Activated CD8-positive, alpha-beta memory T cell treated with anti-CD3 and anti-CD28 coated beads, Interleukin-2, amount 50 U/mL, for 4 hours (primary cell): ENCODE results near the gene RASGRP2.
"Not testable (repeated sequence)": the region's sequence is repeated elsewhere in the genome, so short reads cannot be mapped to it uniquely, and the experiment has no call there.

Source experiments
- DNase-seq: peaks from one replicate; pipeline ENCODE4 v3.0.0-alpha.2; 2020

Gene RASGRP2

GRCh38 chr11:64718084-64718779 lies 25.7 kb downstream of the RASGRP2 start:
- DNase-seq, result no peak

- DNase-seq, result no peak
Measured at GRCh38 chr11:64717268-64717578, 26.7 kb downstream of the RASGRP2 start.

GRCh38 chr11:64716473-64717267 lies 27.3 kb downstream of the RASGRP2 start:
- DNase-seq, result no peak

GRCh38 chr11:64715756-64716472 lies 28.0 kb downstream of the RASGRP2 start:
- no peak for DNase-seq

- DNase-seq, result no peak
Measured at GRCh38 chr11:64715110-64715509, 28.8 kb downstream of the RASGRP2 start.

GRCh38 chr11:64714666-64715065 lies 29.3 kb downstream of the RASGRP2 start:
- no peak for DNase-seq

GRCh38 chr11:64713781-64714363 lies 30.1 kb downstream of the RASGRP2 start:
- no peak for DNase-seq

- DNase-seq, result no peak
Measured at GRCh38 chr11:64713016-64713707, 30.8 kb downstream of the RASGRP2 start.

- no peak for DNase-seq
Measured at GRCh38 chr11:64712430-64713015, 31.4 kb downstream of the RASGRP2 start.

GRCh38 chr11:64711956-64712362 lies 32.0 kb downstream of the RASGRP2 start:
- no peak for DNase-seq

GRCh38 chr11:64711138-64711955 lies 32.6 kb downstream of the RASGRP2 start:
- DNase-seq, result no peak

- no peak for DNase-seq
Measured at GRCh38 chr11:64710418-64711137, 33.4 kb downstream of the RASGRP2 start.

GRCh38 chr11:64705501-64705900 lies 38.4 kb downstream of the RASGRP2 start:
- DNase-seq, result no peak

- DNase-seq, result no peak
Measured at GRCh38 chr11:64703048-64703447, 40.9 kb downstream of the RASGRP2 start.

- not testable (repeated sequence) for DNase-seq
Measured at GRCh38 chr11:64701956-64702355, 42.0 kb downstream of the RASGRP2 start.

- no peak for DNase-seq
Measured at GRCh38 chr11:64698427-64698826, 45.5 kb downstream of the RASGRP2 start.

- no peak for DNase-seq
Measured at GRCh38 chr11:64697663-64698375, 46.1 kb downstream of the RASGRP2 start.

- DNase-seq, result no peak
Measured at GRCh38 chr11:64696045-64696444, 47.9 kb downstream of the RASGRP2 start.

GRCh38 chr11:64695548-64695947 lies 48.4 kb downstream of the RASGRP2 start:
- no peak for DNase-seq

- no peak for DNase-seq
Measured at GRCh38 chr11:64694821-64695365, 49.0 kb downstream of the RASGRP2 start.
